GM12864 (cell line): ENCODE data around the gene TRIAP1.

Experiments used
- DNase-seq: peaks from one replicate; pipeline ENCODE4 v3.0.0-alpha.2; 2011; ENCODE audit warnings: low read depth
- H3K4me3 ChIP-seq: 2 replicates; pipeline ENCODE4 v1.5.1; 2011; ENCODE audit warnings: mild to moderate bottlenecking, low read depth, low read length, control low read depth
- CTCF ChIP-seq: IDR thresholded peaks from 2 replicates; pipeline ENCODE4 v1.5.1; 2011; ENCODE audit warnings: low read depth, mild to moderate bottlenecking, moderate library complexity, low read length, control low read depth, inconsistent platforms; ENCODE audit errors: missing control alignments

Gene TRIAP1

GRCh38 chr12:120439646-120440247 is 6.4 kb downstream of the TRIAP1 start:
- peak; percentile 81 for TF ChIP-seq CTCF
- DNase-seq: peak; percentile 49
- H3K4me3 ChIP-seq: no peak overlapping the region; the same call in 1 of the 2 replicates

GRCh38 chr12:120438495-120439198 is 7.5 kb downstream of the TRIAP1 start:
- TF ChIP-seq CTCF: no peak
- H3K4me3 ChIP-seq: peak overlapping the region; percentile 93
- DNase-seq: no peak

DNA sequence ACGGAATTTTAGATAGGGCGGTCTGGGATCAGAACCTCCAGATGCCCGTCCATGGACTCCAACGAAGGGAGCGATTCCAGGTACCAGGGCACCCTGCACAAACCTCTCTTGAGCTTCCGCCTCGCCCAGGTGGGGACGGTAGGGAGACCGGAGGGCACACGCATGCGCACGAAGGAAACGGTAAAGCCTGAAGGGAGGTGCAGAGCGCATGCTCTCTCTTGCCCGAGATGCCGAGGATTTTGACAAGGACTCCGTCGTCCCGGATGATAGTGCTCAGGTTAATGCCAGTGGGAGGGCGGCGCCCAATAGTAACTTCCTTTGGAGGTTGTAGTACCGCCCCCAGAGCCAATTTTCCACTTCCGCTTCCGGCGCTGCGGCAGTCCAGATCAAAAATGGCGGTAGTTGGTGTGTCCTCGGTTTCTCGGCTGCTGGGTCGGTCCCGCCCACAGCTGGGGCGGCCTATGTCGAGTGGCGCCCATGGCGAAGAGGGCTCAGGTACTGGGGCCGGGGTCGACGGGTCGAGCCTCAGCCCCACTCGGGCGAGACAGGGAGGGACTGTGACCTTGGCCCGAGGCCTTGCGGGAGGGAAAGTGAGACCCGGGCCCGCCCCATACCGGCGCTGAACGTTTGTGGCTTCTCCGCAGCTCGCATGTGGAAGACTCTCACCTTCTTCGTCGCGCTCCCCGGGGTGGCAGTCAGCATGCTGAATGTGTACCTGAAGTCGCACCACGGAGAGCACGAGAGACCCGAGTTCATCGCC is 8.3 kb downstream of the TRIAP1 start, which contains the start of gene COX6A1:
TSS of gene COX6A1 (plus strand) at position 379 of the 760 bp plus-strand sequence. CDS start at position 393, 14 bp downstream.
- DNase-seq: peak; percentile 99
- peak within 1 kb of the TSS; percentile 93 for H3K4me3 ChIP-seq
- no peak for TF ChIP-seq CTCF

DNA sequence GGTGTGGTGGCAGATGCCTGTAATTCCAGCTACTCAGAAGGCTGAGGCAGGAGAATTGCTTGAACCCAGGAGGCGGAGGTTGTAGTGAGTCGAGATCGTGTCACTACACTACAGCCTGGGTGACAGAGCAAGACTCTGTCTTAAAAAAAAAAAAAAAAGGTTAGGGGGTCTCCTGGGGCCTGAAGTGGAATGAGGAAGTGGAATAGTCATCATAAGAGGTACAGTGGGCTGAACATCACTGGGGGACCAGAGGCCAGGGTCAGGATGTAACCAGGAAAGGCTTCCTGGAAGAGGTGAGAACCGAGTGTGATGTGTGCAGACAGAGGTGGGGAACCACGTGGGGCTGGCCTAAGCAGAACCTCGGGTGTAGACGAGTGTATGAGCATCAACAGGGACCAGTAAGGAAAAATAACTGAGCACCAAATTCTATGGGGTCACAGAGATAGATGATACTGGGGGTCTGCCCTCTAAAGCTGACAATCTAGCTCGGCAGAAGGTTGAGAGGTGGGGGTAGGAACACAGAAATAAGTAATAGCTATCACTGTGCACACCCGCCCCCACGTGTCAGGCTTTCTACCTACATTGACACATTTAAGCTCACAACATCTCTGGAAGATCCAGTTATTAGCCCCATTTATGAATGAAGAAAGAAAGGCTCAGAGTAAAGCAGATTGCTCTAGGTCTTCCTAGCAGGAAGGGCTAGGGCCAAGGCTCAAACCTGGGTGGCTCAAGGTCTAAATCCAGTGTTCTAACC is 13.2 kb downstream of the TRIAP1 start:
- H3K4me3 ChIP-seq: no peak overlapping the region
- no peak for TF ChIP-seq CTCF
- no peak for DNase-seq

- DNase-seq: no peak
- no peak for TF ChIP-seq CTCF
- H3K4me3 ChIP-seq: no peak overlapping the region
These were observed 16.8 kb downstream of the TRIAP1 start for GRCh38 chr12:120429368-120429767.

GRCh38 chr12:120428597-120429229 is 17.5 kb downstream of the TRIAP1 start:
- no peak for TF ChIP-seq CTCF
- no peak overlapping the region for H3K4me3 ChIP-seq
- no peak for DNase-seq
